GM21360 (cell line): ENCODE results near the gene KCTD4.
"Not testable (repeated sequence)": the region's sequence is repeated elsewhere in the genome, so short reads cannot be mapped to it uniquely, and the experiment has no call there.

Experiments used
- ATAC-seq: cut with Tn5 transposase; IDR thresholded peaks from one replicate; pipeline ENCODE4 v1.9.1; 2021; ENCODE audit warnings: mild to moderate bottlenecking, moderate library complexity; ENCODE audit not compliant: unreplicated experiment

KCTD4 gene

GRCh38 chr13:45216193-45216592 is 15.3 kb upstream of the KCTD4 start:
- no peak for ATAC-seq

- ATAC-seq, result no peak
These were observed 14.7 kb upstream of the KCTD4 start for GRCh38 chr13:45215392-45216077.

- ATAC-seq, result no peak
These were observed 8.4 kb upstream of the KCTD4 start for GRCh38 chr13:45209229-45209628.

- ATAC-seq, result no peak
These were observed 7.3 kb upstream of the KCTD4 start for GRCh38 chr13:45208132-45208531.

GRCh38 chr13:45207319-45207718 is 6.5 kb upstream of the KCTD4 start:
- no peak for ATAC-seq

GRCh38 chr13:45206340-45206739 is 5.5 kb upstream of the KCTD4 start:
- ATAC-seq, result no peak

- ATAC-seq, result no peak
These were observed 4.3 kb upstream of the KCTD4 start for GRCh38 chr13:45205124-45205523.

- ATAC-seq, result no peak
These were observed 1.1 kb downstream of the KCTD4 start for GRCh38 chr13:45199711-45200110.

- no peak for ATAC-seq
These were observed 1.9 kb downstream of the KCTD4 start for GRCh38 chr13:45198924-45199323.

- ATAC-seq, result no peak
These were observed 2.8 kb downstream of the KCTD4 start for GRCh38 chr13:45198041-45198440.

- no peak for ATAC-seq
These were observed 4.2 kb downstream of the KCTD4 start for GRCh38 chr13:45196622-45197021.

GRCh38 chr13:45196096-45196495 is 4.7 kb downstream of the KCTD4 start:
- ATAC-seq, result no peak

- ATAC-seq, result no peak
These were observed 5.4 kb downstream of the KCTD4 start for GRCh38 chr13:45195421-45195820.

GRCh38 chr13:45194081-45194939 is 6.5 kb downstream of the KCTD4 start:
- ATAC-seq, result no peak

GRCh38 chr13:45191874-45192273 is 9.0 kb downstream of the KCTD4 start:
- ATAC-seq, result no peak

GRCh38 chr13:45189511-45189910 is 11.3 kb downstream of the KCTD4 start:
- not testable (repeated sequence) for ATAC-seq

GRCh38 chr13:45189077-45189476 is 11.8 kb downstream of the KCTD4 start:
- not testable (repeated sequence) for ATAC-seq

GRCh38 chr13:45185286-45185685 is 15.6 kb downstream of the KCTD4 start:
- no peak for ATAC-seq

- no peak for ATAC-seq
These were observed 16.2 kb downstream of the KCTD4 start for GRCh38 chr13:45184693-45185092.

- no peak for ATAC-seq
These were observed 19.9 kb downstream of the KCTD4 start for GRCh38 chr13:45180713-45181601.

- no peak for ATAC-seq
These were observed 20.5 kb downstream of the KCTD4 start for GRCh38 chr13:45180303-45180702.
